RWPE1 (cell line): ENCODE results near the gene SYCN.

Experiments used
- CTCF ChIA-PET: fragments of 350-600 bp; sonication (Branson Sonifier 250); formaldehyde crosslinking; extraction: SDS; loops from one replicate; lab custom pipeline; 2021; lab: Yijun Ruan, JAX
- POLR2A ChIA-PET: fragments of 400-600 bp; formaldehyde crosslinking; extraction: SDS; loops from one replicate; lab custom pipeline; 2020; ENCODE audit warnings: antibody characterized with exemption; ENCODE audit not compliant: low non-redundant PET; lab: Yijun Ruan, JAX
- DNase-seq: peaks from one replicate; pipeline ENCODE4 v3.0.0; 2012; ENCODE audit warnings: low spot score
- H3K27ac ChIP-seq: fragments of 450-650 bp; 2 replicates; pipeline ENCODE4 v1.5.1; 2017
- CTCF ChIP-seq: fragments of 450-650 bp; conservative IDR thresholded peaks from 2 replicates; pipeline ENCODE4 v1.5.1; 2017; ENCODE audit warnings: low read depth, mild to moderate bottlenecking

The SYCN gene

GRCh38 chr19:39174142-39174541, 29.9 kb downstream of the SYCN start:
- CTCF ChIA-PET = interaction anchor here (0.6 kb wide), 1 partner anchor 90 kb away, joined by 3 read pairs; no protein-coding TSS in a partner anchor
- POLR2A ChIA-PET = no interaction called here

GRCh38 chr19:39173502-39173991, 30.5 kb downstream of the SYCN start:
- ChIA-PET CTCF (no interaction called here), POLR2A (no interaction called here)
- TF ChIP-seq CTCF = no peak
- no peak for DNase-seq
- no peak overlapping the region for H3K27ac ChIP-seq

More at GRCh38 chr19:39174142-39174541, 29.9 kb downstream of the SYCN start:
- H3K27ac ChIP-seq = no peak overlapping the region
- DNase-seq = no peak
- TF ChIP-seq CTCF = no peak

GRCh38 chr19:39172700-39173501, 31.2 kb downstream of the SYCN start:
- ChIA-PET CTCF (no interaction called here), POLR2A (no interaction called here)

GRCh38 chr19:39171479-39172465, 32.3 kb downstream of the SYCN start:
- no peak for TF ChIP-seq CTCF
- CTCF ChIA-PET = no interaction called here
- no peak for DNase-seq
- POLR2A ChIA-PET = no interaction called here
- peak overlapping the region; percentile 35 for H3K27ac ChIP-seq

More at GRCh38 chr19:39172700-39173501, 31.2 kb downstream of the SYCN start:
- TF ChIP-seq CTCF = no peak
- H3K27ac ChIP-seq = no peak overlapping the region
- DNase-seq = no peak

GRCh38 chr19:39170386-39171231, 33.5 kb downstream of the SYCN start:
- DNase-seq = no peak
- TF ChIP-seq CTCF = no peak
- ChIA-PET POLR2A (no interaction called here), CTCF (no interaction called here)
- H3K27ac ChIP-seq = peak overlapping the region; percentile 35
